ENCODE measurements around the gene CSGALNACT2.

- TF ChIP-seq EZH2 (IDR thresholded peaks at IDR 0.05; ENCODE audit: insufficient read depth, poor library complexity, severe bottlenecking) (no peak), EZH2phosphoT487 (IDR thresholded peaks at IDR 0.05; ENCODE audit: insufficient read depth, low read depth) (no peak)
Measured at GRCh38 chr10:43173120-43173519, 34.9 kb downstream of the CSGALNACT2 start.

Measured in GM23248 (cell line).